WERI-Rb-1 (cell line): Measurements from ENCODE around the gene BARX2.

Source experiments
- DNase-seq: peaks from one replicate; pipeline ENCODE4 v3.0.0-alpha.2; 2020
- H3K27ac ChIP-seq: fragments of 250-450 bp; sonication (Bioruptor Pico); 2 replicates; pipeline ENCODE4 v1.5.1; 2020; ENCODE audit warnings: mild to moderate bottlenecking, moderate library complexity
- H3K27me3 ChIP-seq: fragments of 250-450 bp; sonication (Bioruptor Pico); 2 replicates; pipeline ENCODE4 v1.5.1; 2021; ENCODE audit warnings: mild to moderate bottlenecking, low read depth, moderate library complexity; ENCODE audit not compliant: insufficient read depth, severe bottlenecking
- H3K36me3 ChIP-seq: fragments of 250-450 bp; sonication (Bioruptor Pico); 2 replicates; pipeline ENCODE4 v1.5.1; 2020; ENCODE audit warnings: mild to moderate bottlenecking, moderate library complexity
- H3K4me3 ChIP-seq: 2 replicates; pipeline ENCODE4 v1.5.1; 2011; ENCODE audit warnings: low read depth, mild to moderate bottlenecking, control low read depth, low read length
- H3K9me3 ChIP-seq: fragments of 250-450 bp; sonication (Bioruptor Pico); 2 replicates; pipeline ENCODE4 v1.5.1; 2021; ENCODE audit warnings: mild to moderate bottlenecking, moderate library complexity; ENCODE audit not compliant: severe bottlenecking
- TF ChIP-seq, protein P1 (sequence below): IDR thresholded peaks from 2 replicates; pipeline ENCODE4 v1.5.1; 2011; ENCODE audit warnings: low read depth, mild to moderate bottlenecking, control low read depth, inconsistent platforms, low read length

The BARX2 gene

DNA sequence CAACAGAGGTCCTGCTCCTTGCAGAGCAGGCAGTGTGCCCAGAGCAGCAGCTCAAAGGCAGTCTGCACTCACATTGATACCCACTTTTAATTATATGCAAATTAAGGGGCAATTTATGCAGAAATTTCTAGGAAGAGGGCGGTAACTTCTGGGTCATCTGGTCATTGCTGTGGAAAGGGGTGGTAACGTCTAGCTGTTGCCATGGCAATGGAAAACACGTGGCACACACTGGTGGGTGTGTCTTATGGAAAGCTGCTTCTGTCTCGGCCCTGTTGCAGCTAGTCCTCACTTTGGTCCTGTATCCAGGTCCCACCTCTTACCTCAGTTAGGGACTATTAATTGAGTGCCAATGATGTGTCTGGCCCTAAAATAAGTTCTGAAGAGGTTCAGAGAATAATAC, 36.8 kb downstream of the BARX2 start:
- H3K36me3 ChIP-seq = no peaks in the 10 kb centered on the region
- H3K27me3 ChIP-seq = peaks cover 87% of the 10 kb centered on the region
- TF ChIP-seq, protein P1, sequence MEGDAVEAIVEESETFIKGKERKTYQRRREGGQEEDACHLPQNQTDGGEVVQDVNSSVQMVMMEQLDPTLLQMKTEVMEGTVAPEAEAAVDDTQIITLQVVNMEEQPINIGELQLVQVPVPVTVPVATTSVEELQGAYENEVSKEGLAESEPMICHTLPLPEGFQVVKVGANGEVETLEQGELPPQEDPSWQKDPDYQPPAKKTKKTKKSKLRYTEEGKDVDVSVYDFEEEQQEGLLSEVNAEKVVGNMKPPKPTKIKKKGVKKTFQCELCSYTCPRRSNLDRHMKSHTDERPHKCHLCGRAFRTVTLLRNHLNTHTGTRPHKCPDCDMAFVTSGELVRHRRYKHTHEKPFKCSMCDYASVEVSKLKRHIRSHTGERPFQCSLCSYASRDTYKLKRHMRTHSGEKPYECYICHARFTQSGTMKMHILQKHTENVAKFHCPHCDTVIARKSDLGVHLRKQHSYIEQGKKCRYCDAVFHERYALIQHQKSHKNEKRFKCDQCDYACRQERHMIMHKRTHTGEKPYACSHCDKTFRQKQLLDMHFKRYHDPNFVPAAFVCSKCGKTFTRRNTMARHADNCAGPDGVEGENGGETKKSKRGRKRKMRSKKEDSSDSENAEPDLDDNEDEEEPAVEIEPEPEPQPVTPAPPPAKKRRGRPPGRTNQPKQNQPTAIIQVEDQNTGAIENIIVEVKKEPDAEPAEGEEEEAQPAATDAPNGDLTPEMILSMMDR = no peak
- H3K27ac ChIP-seq = no peak overlapping the region
- no peaks in the 10 kb centered on the region for H3K9me3 ChIP-seq
- DNase-seq = no peak
- H3K4me3 ChIP-seq = no peak overlapping the region

DNA sequence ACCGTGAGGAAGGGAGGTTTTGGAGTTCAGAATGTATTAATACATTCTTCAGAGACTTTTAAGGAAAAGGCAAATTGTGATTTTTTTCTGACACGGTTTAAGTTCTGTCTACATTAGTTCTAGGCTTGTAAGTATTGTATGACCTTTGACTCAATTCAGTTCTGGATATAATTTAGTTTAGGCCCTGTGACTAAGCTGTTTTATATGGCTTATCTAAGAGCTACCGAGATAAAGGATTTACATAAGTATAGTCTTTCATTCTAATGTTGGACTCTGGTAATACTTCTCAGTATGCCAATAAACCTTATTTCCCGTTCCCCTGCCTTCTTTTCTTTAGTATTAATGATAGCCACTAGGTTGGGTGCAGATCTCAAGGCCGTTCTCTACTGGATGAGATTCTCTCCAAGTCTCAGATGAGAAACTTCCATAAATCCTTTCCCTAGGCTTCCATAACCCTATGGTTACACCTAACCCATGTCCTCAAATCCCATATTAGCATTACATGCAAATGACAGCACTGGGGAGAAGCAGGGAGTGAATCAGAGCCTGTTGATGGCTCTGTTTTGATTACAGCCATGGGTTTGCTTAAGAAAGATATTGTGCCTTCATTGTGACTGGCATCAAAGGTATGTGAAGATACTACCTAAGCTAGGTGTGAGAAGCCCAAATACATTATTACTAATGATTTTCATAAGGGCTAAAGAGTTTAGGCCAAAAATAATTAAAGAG, 38.7 kb downstream of the BARX2 start:
- TF ChIP-seq, protein P1 = no peak
- no peak overlapping the region for H3K27ac ChIP-seq

DNA sequence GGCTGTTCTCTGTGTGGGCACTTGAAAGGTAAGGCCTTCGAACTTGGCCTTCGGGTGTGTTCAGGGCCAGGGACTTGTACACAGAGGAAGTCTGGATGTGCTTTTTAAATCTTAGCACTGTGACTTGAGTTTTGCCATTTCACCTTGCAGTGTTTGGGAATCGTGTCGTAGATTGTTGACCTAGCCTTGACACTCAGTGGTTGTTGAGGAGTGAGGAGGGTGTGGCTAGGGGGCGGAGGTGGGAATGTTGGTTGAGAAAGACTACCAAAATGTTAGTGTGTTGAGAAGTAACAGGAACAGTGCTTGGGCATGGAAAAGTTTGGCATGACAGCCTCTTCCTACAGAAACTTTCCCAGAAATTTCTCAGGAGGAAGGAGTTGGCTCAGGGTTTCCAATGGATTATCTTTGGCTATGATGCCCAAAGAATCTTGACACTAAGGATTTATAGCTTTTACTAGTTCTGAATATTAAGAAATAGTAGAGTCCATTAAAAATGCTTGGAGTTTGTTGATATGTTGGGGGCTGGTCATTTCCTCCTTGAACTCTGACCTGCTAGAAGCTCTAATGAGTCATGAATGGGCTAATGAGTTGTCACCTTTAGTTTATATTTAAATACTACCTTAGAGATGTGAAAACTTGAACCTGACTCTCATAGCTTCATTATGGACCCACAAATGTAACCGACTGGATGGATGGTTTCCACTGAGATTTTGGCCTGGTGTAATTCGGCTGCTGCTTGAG, 40.6 kb downstream of the BARX2 start:
- DNase-seq = no peak
- no peaks in the 10 kb centered on the region for H3K36me3 ChIP-seq
- H3K4me3 ChIP-seq = no peak overlapping the region
- peaks cover 91% of the 10 kb centered on the region for H3K27me3 ChIP-seq
- no peaks in the 10 kb centered on the region for H3K9me3 ChIP-seq
- H3K27ac ChIP-seq = no peak overlapping the region
- TF ChIP-seq, protein P1 = no peak

More for the DNA sequence above, 38.7 kb downstream of the BARX2 start:
- Histone ChIP-seq H3K27me3 (peaks cover 90% of the 10 kb centered on the region), H3K4me3 (no peak overlapping the region), H3K36me3 (no peaks in the 10 kb centered on the region), H3K9me3 (no peaks in the 10 kb centered on the region)
- DNase-seq = no peak

DNA sequence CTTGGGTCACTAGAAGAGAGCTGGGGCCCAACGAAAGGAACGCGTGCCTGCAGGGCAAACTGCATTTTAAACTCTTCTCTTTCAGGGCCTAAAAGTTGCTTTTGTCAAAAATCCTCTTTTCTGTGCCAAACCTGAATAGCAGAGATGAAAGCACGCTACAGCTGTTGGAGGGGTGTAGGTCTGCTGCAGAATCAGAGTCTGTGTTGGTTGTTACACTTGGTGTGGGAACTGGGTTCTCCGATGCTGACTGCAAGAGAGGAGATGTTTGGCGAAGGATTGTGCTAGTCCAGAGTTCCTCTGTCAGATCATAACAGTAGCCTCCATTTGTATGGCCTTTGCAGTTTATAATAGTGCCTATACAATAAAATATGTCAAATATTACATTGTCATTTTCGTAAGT, 41.8 kb downstream of the BARX2 start:
- no peak overlapping the region for H3K27ac ChIP-seq
- no peaks in the 10 kb centered on the region for H3K36me3 ChIP-seq
- TF ChIP-seq, protein P1 = no peak
- H3K9me3 ChIP-seq = no peaks in the 10 kb centered on the region
- H3K4me3 ChIP-seq = no peak overlapping the region
- DNase-seq = no peak
- H3K27me3 ChIP-seq = peaks cover 90% of the 10 kb centered on the region

DNA sequence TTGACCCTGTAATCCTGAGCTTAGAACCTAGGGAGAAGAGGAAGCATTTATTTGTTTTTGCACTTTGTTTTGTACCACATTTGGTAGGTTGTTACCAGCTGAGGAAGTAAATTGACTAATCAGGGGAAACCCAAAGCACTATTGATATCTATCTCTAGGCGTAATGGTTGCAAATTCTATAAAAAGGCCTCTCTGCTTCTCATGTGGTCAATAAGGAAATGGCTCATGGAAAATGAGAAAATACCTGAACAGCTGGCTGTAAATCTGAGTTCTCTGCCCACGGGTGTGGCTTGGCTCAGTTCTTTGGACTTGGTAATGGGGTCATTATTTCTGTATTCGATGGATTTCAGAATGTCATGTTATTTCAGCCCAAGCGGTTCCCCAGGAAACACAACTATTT, 42.4 kb downstream of the BARX2 start:
- H3K27me3 ChIP-seq = peaks cover 84% of the 10 kb centered on the region
- H3K36me3 ChIP-seq = no peaks in the 10 kb centered on the region
- H3K27ac ChIP-seq = no peak overlapping the region
- no peak for DNase-seq
- no peak overlapping the region for H3K4me3 ChIP-seq
- H3K9me3 ChIP-seq = no peaks in the 10 kb centered on the region
- TF ChIP-seq, protein P1 = no peak
